ENCODE measurements around the gene NUP205. TPM values are rescaled to one million over a fixed set of nuclear protein-coding genes. Genes with fewer than 3 reads are reported as not detected.

The NUP205 gene
- total RNA-seq, 1 donor from 2014 or later: 45.0 TPM

DNA sequence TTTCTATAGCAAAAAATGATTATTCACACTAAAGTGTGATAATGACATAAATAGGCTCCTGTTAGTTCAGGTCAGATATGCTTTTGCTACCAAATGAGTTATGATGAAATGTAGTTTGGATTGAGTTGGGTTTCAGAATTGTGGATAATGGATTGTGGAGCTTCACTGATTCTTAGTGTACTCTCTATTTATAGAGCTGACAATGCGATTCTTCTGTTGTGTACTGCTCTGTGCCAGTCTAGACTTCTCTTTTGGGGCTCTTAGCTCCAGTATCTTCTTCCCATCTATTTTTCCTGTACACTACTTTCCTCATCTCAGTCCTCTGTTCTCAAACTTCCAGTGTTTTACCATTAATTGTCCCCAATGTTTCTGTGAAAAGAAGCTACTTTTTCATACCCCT lies 112.1 kb downstream of the NUP205 start:
- DNase-seq (ENCODE audit: low read depth) (no peak), FAIRE-seq (no peak)
- H3K27me3 ChIP-seq (ENCODE audit: control insufficient read depth, insufficient read depth, low read length): no peaks in the 10 kb centered on the region
- no peaks in the 10 kb centered on the region for H3K36me3 ChIP-seq (ENCODE audit: control insufficient read depth, insufficient read depth, low read length)
- H3K4me3 ChIP-seq (ENCODE audit: low read depth, low read length): no peak overlapping the region
- TF ChIP-seq, protein P1, sequence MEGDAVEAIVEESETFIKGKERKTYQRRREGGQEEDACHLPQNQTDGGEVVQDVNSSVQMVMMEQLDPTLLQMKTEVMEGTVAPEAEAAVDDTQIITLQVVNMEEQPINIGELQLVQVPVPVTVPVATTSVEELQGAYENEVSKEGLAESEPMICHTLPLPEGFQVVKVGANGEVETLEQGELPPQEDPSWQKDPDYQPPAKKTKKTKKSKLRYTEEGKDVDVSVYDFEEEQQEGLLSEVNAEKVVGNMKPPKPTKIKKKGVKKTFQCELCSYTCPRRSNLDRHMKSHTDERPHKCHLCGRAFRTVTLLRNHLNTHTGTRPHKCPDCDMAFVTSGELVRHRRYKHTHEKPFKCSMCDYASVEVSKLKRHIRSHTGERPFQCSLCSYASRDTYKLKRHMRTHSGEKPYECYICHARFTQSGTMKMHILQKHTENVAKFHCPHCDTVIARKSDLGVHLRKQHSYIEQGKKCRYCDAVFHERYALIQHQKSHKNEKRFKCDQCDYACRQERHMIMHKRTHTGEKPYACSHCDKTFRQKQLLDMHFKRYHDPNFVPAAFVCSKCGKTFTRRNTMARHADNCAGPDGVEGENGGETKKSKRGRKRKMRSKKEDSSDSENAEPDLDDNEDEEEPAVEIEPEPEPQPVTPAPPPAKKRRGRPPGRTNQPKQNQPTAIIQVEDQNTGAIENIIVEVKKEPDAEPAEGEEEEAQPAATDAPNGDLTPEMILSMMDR (IDR thresholded peaks at IDR 0.05; ENCODE audit: insufficient read depth, low read length, severe bottlenecking): no peak

DNA sequence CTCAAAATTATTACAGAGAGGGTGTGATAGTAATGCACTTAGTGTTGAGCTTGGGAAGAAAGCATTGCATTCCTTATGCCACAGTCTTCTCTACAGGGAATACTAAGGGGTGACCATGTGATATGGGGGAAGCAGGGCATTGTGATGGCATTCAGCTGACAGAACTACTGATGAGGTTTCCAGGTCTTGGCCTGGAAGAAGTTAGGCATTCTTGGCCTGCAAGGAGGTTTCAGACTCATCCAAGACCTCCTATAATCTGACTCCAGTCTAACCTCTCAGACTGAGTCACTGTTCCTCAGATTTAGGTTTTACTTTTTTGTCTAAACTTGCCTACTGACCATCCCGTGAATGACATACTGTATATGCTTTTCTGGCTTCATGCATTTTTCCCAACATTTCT lies 112.5 kb downstream of the NUP205 start:
- TF ChIP-seq, protein P1 (IDR thresholded peaks at IDR 0.05; ENCODE audit: insufficient read depth, low read length, severe bottlenecking): no peak
- Histone ChIP-seq H3K27me3 (ENCODE audit: control insufficient read depth, insufficient read depth, low read length) (no peaks in the 10 kb centered on the region), H3K36me3 (ENCODE audit: control insufficient read depth, insufficient read depth, low read length) (no peaks in the 10 kb centered on the region), H3K4me3 (ENCODE audit: low read depth, low read length) (no peak overlapping the region)
- DNase-seq (ENCODE audit: low read depth) (peak; percentile 87), FAIRE-seq (no peak)

DNA sequence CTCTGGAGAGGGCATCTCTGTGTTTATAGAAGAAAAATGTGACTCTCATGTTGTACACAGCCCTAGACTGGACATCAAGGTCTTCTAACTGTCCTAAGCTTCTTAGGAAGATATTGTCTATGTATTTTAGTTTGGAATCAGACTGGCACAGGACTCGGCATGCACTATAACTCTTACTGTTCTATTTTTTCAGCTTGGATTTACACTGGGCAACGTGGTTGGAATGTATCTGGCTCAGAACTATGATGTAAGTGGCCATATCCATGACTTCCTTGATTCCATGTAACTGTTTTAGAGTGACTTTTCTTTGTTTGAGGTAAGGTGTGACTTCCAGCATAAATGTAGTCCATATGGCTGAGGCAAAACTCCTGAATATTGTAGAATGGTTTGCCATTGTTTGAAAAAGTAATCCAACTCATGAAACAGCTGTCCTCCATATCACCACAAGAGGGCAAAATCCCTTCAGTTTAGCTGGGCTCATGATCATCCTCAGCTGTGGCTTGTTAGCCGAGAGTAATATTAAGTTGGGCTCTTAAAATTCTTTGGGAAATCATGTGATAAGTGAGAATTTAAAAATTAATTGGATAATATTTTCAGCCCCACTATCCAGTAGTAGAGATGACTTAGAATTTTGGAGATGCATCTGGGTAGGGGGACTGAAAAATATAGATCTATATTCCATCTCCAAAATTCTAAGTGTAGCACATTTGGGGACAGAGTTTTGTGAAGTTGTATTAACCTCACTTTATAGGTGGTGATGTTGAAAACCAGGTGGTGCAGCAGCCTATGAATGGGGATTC lies 115.0 kb downstream of the NUP205 start:
- DNase-seq (ENCODE audit: low read depth) (peak; percentile 73), FAIRE-seq (no peak)
- H3K4me3 ChIP-seq (ENCODE audit: low read depth, low read length): no peak overlapping the region
- H3K36me3 ChIP-seq (ENCODE audit: control insufficient read depth, insufficient read depth, low read length): no peaks in the 10 kb centered on the region
- TF ChIP-seq, protein P1 (IDR thresholded peaks at IDR 0.05; ENCODE audit: insufficient read depth, low read length, severe bottlenecking): peak; percentile 76
- H3K27me3 ChIP-seq (ENCODE audit: control insufficient read depth, insufficient read depth, low read length): no peaks in the 10 kb centered on the region

DNA sequence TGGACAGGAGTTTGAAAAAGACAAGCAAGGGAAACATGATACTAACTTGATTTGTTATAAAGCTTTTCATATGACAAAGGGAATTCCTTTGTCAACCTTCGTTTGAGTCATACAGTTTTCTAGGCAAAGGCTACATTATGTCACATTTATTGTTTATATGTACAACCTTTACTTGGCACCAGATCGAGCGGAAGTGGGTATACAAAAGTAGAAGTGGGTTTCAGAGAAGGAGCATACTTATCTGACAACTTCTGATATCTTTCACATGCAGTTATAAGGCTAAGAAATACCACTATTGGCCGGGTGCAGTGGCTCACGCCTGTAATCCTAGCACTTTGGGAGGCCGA lies 115.6 kb downstream of the NUP205 start:
- Histone ChIP-seq H3K4me3 (ENCODE audit: low read depth, low read length) (no peak overlapping the region), H3K36me3 (ENCODE audit: control insufficient read depth, insufficient read depth, low read length) (no peaks in the 10 kb centered on the region), H3K27me3 (ENCODE audit: control insufficient read depth, insufficient read depth, low read length) (no peaks in the 10 kb centered on the region)
- FAIRE-seq (no peak), DNase-seq (ENCODE audit: low read depth) (peak; percentile 76)
- TF ChIP-seq, protein P1 (IDR thresholded peaks at IDR 0.05; ENCODE audit: insufficient read depth, low read length, severe bottlenecking): no peak

DNA sequence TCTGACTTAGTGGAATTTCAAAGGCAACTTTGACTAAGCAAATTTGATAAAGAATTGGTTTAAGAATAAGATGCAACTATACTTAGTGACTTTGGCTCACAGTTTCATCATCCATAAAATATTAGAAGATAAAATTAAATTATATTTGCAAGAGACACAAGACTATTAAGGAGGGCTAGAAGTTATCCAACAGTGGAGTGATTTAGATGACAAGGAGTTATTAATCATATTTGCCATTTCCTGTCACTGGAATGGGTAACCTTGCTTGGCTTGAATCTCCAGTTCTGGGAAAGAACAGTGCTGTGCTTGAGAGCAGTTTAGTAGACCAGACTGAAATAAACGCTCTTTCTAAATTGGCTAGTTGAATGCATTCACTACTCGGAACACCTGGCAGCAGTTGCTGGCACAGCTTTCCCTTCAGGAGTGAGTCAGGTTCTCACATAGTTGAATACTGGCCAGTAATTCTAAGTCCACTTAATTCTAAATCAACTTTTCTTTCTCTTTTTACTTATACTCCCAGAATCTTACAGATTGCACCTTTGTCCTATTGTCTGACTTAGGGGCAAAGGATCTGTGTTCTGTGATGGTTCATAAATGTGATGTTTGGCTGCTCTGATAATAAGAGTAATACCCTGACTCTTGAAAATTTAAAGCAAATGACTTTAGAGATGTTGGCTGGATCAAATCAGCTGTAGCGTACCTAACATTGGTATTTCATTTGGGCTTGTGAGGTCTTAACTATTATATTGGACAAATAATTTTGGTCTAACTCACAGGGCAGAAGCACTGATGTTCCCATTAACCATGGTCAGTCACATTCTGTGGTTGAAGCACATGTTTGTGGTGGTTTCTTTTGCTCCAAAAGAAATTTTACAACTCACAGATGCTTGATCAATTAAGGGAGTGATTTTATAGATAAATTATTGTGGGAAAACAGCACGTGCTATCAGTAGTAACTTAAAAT lies 121.2 kb downstream of the NUP205 start:
- no peaks in the 10 kb centered on the region for H3K27me3 ChIP-seq (ENCODE audit: control insufficient read depth, insufficient read depth, low read length)
- TF ChIP-seq, protein P1 (IDR thresholded peaks at IDR 0.05; ENCODE audit: insufficient read depth, low read length, severe bottlenecking): no peak
- no peaks in the 10 kb centered on the region for H3K36me3 ChIP-seq (ENCODE audit: control insufficient read depth, insufficient read depth, low read length)
- no peak for FAIRE-seq
- peak; percentile 90 for DNase-seq (ENCODE audit: low read depth)
- no peak overlapping the region for H3K4me3 ChIP-seq (ENCODE audit: low read depth, low read length)

Data from bronchial epithelial cell (primary cell).